Measurements from ENCODE around the gene TDRD5. TPM values are rescaled to one million over a fixed set of nuclear protein-coding genes. Genes with fewer than 3 reads are reported as not detected.

The TDRD5 gene
- total RNA-seq, 1 donor from 2014 or later, result not detected

Other genes with a start within 250 kb of the TDRD5 start
- gene AXDND1, start 225.9 kb upstream of the TDRD5 start, total RNA-seq, result not detected in 2 replicates
- gene NPHS2, start 15.9 kb upstream of the TDRD5 start, total RNA-seq, result not detected in 2 replicates
- gene FAM163A, start 151.5 kb downstream of the TDRD5 start, total RNA-seq, result not detected in 2 replicates

Data from myocyte (in vitro differentiated cells).